Measurements from ENCODE around the gene SLC39A8. TPM values are rescaled to one million over a fixed set of nuclear protein-coding genes. Genes with fewer than 3 reads are reported as not detected.

The SLC39A8 gene
- polyA plus RNA-seq, 1 of the 3 experiments (the other 2 are of a cell fraction), result 1.5 TPM

DNA sequence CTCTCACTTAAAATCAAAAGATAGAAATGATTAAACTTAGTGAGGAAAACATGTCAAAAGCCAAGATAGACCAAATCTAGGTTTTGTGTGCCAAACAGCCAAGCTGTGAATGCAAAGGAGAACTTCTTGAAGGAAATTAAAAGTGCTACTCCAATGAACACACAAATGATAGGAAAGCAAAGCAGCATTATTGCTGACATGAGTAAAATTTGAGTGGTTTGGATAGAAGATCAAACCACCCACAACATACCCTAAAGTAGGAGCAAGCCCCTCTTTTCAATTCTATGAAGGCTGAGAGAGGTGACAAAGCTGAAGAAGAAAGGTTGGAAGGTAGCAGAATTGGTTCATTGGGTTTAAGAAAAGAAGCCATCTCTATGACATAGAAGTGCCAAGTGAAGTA, 56.8 kb downstream of the SLC39A8 start:
- TF ChIP-seq TAF1 (IDR thresholded peaks at IDR 0.05; ENCODE audit: borderline replicate concordance, low read depth, low read length) (no peak), FOXJ3 (CRISPR knock-in tag; IDR thresholded peaks at IDR 0.05) (no peak), MXI1 (IDR thresholded peaks at IDR 0.05; ENCODE audit: low read depth, low read length) (no peak), JUND (IDR thresholded peaks at IDR 0.05) (no peak), MEF2A (IDR thresholded peaks at IDR 0.05; ENCODE audit: borderline replicate concordance, low read depth) (no peak), POLR2AphosphoS5 (IDR thresholded peaks at IDR 0.05; ENCODE audit: low read depth, low read length) (no peak), RAD21 (IDR thresholded peaks at IDR 0.05; ENCODE audit: low read length) (no peak), ELF1 (IDR thresholded peaks at IDR 0.05) (no peak), CHD2 (IDR thresholded peaks at IDR 0.05; ENCODE audit: low read length, partially characterized antibody) (no peak), RFX5 (IDR thresholded peaks at IDR 0.05; ENCODE audit: low read length) (no peak), NRF1 (IDR thresholded peaks at IDR 0.05; ENCODE audit: low read depth, low read length) (no peak), GABPA (IDR thresholded peaks at IDR 0.05; ENCODE audit: low read depth) (no peak), EZH2phosphoT487 (IDR thresholded peaks at IDR 0.05; ENCODE audit: borderline replicate concordance, low read depth) (no peak), SMC3 (IDR thresholded peaks at IDR 0.05; ENCODE audit: low read depth, low read length) (no peak), TEAD4 (IDR thresholded peaks at IDR 0.05; ENCODE audit: borderline replicate concordance, insufficient read depth) (no peak), TCF12 (IDR thresholded peaks at IDR 0.05) (no peak)
- TF ChIP-seq, protein P1, sequence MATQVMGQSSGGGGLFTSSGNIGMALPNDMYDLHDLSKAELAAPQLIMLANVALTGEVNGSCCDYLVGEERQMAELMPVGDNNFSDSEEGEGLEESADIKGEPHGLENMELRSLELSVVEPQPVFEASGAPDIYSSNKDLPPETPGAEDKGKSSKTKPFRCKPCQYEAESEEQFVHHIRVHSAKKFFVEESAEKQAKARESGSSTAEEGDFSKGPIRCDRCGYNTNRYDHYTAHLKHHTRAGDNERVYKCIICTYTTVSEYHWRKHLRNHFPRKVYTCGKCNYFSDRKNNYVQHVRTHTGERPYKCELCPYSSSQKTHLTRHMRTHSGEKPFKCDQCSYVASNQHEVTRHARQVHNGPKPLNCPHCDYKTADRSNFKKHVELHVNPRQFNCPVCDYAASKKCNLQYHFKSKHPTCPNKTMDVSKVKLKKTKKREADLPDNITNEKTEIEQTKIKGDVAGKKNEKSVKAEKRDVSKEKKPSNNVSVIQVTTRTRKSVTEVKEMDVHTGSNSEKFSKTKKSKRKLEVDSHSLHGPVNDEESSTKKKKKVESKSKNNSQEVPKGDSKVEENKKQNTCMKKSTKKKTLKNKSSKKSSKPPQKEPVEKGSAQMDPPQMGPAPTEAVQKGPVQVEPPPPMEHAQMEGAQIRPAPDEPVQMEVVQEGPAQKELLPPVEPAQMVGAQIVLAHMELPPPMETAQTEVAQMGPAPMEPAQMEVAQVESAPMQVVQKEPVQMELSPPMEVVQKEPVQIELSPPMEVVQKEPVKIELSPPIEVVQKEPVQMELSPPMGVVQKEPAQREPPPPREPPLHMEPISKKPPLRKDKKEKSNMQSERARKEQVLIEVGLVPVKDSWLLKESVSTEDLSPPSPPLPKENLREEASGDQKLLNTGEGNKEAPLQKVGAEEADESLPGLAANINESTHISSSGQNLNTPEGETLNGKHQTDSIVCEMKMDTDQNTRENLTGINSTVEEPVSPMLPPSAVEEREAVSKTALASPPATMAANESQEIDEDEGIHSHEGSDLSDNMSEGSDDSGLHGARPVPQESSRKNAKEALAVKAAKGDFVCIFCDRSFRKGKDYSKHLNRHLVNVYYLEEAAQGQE (IDR thresholded peaks at IDR 0.05; ENCODE audit: low read depth, low read length), result no peak
- TF ChIP-seq, protein P2, sequence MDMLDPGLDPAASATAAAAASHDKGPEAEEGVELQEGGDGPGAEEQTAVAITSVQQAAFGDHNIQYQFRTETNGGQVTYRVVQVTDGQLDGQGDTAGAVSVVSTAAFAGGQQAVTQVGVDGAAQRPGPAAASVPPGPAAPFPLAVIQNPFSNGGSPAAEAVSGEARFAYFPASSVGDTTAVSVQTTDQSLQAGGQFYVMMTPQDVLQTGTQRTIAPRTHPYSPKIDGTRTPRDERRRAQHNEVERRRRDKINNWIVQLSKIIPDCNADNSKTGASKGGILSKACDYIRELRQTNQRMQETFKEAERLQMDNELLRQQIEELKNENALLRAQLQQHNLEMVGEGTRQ (IDR thresholded peaks at IDR 0.05; ENCODE audit: borderline replicate concordance, low read depth, low read length), result no peak
- TF ChIP-seq, protein P3, sequence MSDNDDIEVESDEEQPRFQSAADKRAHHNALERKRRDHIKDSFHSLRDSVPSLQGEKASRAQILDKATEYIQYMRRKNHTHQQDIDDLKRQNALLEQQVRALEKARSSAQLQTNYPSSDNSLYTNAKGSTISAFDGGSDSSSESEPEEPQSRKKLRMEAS (IDR thresholded peaks at IDR 0.05; ENCODE audit: low read depth), result no peak
- ChIA-PET CTCF (interaction anchor here (1.0 to 2.6 kb wide), 2 partner anchors 9 to 11 kb away, joined by 3 to 8 read pairs; no protein-coding TSS in a partner anchor), POLR2A (no interaction called here)
- Histone ChIP-seq H4K20me1 (ENCODE audit: insufficient read depth) (no peaks in the 10 kb centered on the region), H3K79me2 (ENCODE audit: insufficient read depth) (no peaks in the 10 kb centered on the region), H3K4me2 (no peak overlapping the region), H3K4me1 (ENCODE audit: control insufficient read depth in 1 of 2, insufficient read depth in 2 of 2, low read depth in 1 of 2, low read length in 1 of 2) (no peaks in the 10 kb centered on the region), H3F3A (replicated peaks; ENCODE audit: insufficient read depth) (no peaks in the 10 kb centered on the region), H2AFZ (ENCODE audit: low read depth) (no peak overlapping the region), H3K9me3 (no peaks in the 10 kb centered on the region), H3K4me3 (ENCODE audit: low read depth in 2 of 2, low read length in 1 of 2) (no peak overlapping the region), H3K9ac (no peak overlapping the region), H3K9me2 (no peaks in the 10 kb centered on the region), H3K27ac (ENCODE audit: low read depth in 2 of 2, low read length in 1 of 2) (no peak overlapping the region), H3K27me3 (ENCODE audit: insufficient read depth) (no peaks in the 10 kb centered on the region), H3K36me3 (replicated peaks in 1 of 2; ENCODE audit: control insufficient read depth in 1 of 2, insufficient read depth in 2 of 2, low read length in 1 of 2) (no peaks in the 10 kb centered on the region)
- DNase-seq, result no peak
